ACC112 (cell line): ENCODE results near the gene MDN1.
"Not testable (repeated sequence)": the region's sequence is repeated elsewhere in the genome, so short reads cannot be mapped to it uniquely, and the experiment has no call there.

Experiments used
- H2AFZ ChIP-seq: fragments of 200-600 bp; sonication (generic); one replicate; pipeline ENCODE4 v1.6.0; 2017; ENCODE audit warnings: antibody characterized with exemption, low read length; ENCODE audit not compliant: unreplicated experiment
- H3K27ac ChIP-seq: fragments of 200-600 bp; sonication (generic); 2 replicates; pipeline ENCODE4 v1.5.1; 2014; ENCODE audit warnings: low read depth, mild to moderate bottlenecking, antibody characterized with exemption, low read length, moderate library complexity
- H3K27me3 ChIP-seq: fragments of 200-600 bp; sonication (generic); 2 replicates; pipeline ENCODE4 v1.6.1; 2014; ENCODE audit warnings: mild to moderate bottlenecking, antibody characterized with exemption, low read length, moderate library complexity, mixed read lengths; ENCODE audit not compliant: insufficient read depth
- H3K36me3 ChIP-seq: fragments of 200-600 bp; sonication (generic); 2 replicates; pipeline ENCODE4 v1.6.1; 2016; ENCODE audit warnings: mild to moderate bottlenecking, antibody characterized with exemption, low read length, moderate library complexity, mixed read lengths; ENCODE audit not compliant: insufficient read depth
- H3K4me1 ChIP-seq: fragments of 200-600 bp; sonication (generic); one replicate; pipeline ENCODE4 v1.6.1; 2016; ENCODE audit warnings: low read length, mixed read lengths; ENCODE audit not compliant: insufficient read depth, unreplicated experiment, control insufficient read depth
- H3K4me3 ChIP-seq: fragments of 200-600 bp; sonication (generic); 2 replicates; pipeline ENCODE4 v1.5.1; 2014; ENCODE audit warnings: mild to moderate bottlenecking, low read depth, low read length
- H3K79me2 ChIP-seq: fragments of 200-600 bp; sonication (generic); one replicate; pipeline ENCODE4 v1.6.0; 2016; ENCODE audit warnings: low read length; ENCODE audit not compliant: control insufficient read depth, unreplicated experiment, insufficient read depth

MDN1 gene

DNA sequence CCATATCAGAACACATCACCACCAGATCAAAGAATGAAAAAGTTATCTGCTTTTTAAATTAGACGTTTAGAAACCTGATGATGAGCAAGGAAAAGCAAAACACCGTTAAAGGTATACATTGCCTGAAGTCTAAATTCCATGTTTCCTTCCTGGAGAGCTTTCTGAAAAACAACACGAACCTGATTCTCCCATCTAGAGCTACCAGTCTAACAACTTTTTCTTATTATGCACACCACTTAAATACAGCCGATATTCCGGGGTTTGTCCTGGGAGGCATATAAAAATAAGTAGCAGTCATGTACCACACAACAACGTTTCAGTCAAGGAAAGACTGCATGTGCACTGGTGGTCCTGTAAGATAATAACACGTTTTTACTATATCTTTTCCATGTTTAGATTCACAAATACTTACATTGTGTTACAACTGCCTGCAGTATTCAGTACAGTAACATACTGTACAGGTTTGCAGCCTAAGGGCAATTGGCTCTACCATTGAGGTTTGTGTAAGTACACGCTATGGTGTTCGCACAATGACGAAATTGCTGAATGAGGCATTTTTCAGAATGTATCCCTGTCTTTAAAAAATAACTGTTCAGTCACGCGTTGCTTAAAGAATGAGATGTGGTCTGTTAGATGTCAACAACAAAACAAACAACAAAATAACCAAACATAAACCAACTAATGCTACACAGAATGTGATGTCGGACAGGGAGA lies 162.0 kb downstream of the MDN1 start:
- H3K4me1 ChIP-seq, result no peaks in the 10 kb centered on the region
- no peak overlapping the region for H3K27ac ChIP-seq
- H2AFZ ChIP-seq, result no peak overlapping the region
- H3K4me3 ChIP-seq, result no peak overlapping the region
- H3K36me3 ChIP-seq, result peaks cover 22% of the 10 kb centered on the region
- H3K27me3 ChIP-seq, result no peaks in the 10 kb centered on the region
- no peaks in the 10 kb centered on the region for H3K79me2 ChIP-seq

DNA sequence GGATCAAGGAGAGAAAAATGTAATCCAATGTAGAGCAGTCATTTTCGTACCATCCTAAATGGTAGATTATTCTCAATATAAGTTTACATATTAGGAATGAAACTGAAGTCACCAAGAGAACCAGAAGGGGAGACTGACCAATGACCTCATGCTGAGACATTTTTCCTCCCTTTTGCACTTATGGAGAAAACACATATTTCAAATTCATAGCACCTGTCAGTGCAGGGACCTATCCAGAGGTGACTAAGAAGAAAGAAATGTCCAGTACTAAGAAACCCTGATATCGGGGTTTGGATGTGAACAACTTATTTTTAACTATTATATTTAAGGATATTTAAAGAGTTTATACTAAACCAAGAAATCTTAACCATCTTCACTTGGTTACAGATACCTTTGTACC lies 164.5 kb downstream of the MDN1 start:
- Histone ChIP-seq H3K79me2 (no peaks in the 10 kb centered on the region), H3K27me3 (no peaks in the 10 kb centered on the region), H3K27ac (no peak overlapping the region), H3K4me3 (no peak overlapping the region), H2AFZ (no peak overlapping the region), H3K4me1 (no peaks in the 10 kb centered on the region), H3K36me3 (peaks cover 6% of the 10 kb centered on the region; the same call in 1 of the 2 replicates)

DNA sequence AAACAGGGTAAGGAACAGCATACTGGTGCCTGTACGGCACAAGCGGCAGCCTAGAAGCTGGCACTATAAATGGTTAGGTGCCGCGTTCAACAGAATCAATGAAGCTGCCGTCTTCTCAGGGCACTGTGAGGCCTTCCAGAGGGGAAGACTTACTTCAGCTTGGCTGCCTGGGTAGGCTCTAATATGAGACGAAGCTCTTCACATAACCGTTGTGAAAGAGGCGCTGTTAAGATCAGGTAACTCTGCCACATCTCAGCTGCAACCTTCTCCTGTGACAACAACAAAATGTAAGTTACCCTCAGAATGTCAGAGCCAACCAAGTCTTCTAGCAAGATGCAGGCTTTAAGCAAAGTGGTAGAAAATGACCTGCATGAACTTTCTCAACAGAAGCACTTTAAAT lies 169.0 kb downstream of the MDN1 start:
- H2AFZ ChIP-seq, result no peak overlapping the region
- H3K4me1 ChIP-seq, result no peaks in the 10 kb centered on the region
- no peaks in the 10 kb centered on the region for H3K27me3 ChIP-seq
- no peak overlapping the region for H3K4me3 ChIP-seq
- peaks cover 5% of the 10 kb centered on the region; the same call in 1 of the 2 replicates for H3K36me3 ChIP-seq
- H3K27ac ChIP-seq, result no peak overlapping the region
- H3K79me2 ChIP-seq, result no peaks in the 10 kb centered on the region

DNA sequence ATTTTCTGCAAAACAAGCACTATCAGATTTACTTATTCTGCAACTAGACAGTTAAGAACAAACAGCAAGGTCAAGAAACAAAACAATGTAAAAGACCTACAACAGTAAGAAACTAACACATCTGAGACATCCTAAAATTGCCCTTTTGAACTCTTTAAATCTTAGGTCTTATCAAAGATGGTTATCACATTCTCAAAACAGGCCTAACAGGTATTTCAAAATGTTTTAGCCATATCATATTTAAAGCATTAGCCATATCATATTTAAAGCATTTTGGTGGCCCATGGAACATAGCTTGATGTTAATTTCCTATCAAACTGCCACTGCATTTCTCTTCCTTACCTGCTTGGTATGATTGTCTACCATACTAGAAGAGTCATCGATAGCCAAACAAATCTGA lies 169.9 kb downstream of the MDN1 start:
- Histone ChIP-seq H3K27me3 (no peaks in the 10 kb centered on the region), H3K4me1 (no peaks in the 10 kb centered on the region), H3K36me3 (peaks cover 5% of the 10 kb centered on the region; the same call in 1 of the 2 replicates), H3K27ac (no peak overlapping the region), H2AFZ (no peak overlapping the region), H3K4me3 (no peak overlapping the region), H3K79me2 (no peaks in the 10 kb centered on the region)

DNA sequence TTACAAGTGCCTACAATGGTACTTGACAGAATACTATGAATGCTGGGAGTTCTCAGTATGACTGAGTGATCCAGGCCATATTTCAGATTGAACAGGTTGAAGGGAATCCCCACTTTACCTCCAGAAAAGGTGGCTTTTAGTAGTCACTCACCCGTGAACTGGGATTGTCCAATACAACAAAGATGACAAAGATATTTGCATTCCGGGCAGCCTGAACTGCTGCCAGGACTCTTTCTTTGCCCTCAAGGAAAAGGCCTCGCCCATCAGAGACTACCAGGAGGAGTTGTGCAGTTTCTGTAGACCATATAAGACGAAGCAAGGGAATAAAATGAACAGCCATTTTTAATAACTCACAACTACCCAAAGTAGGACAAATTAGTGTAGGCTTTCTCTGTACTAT lies 174.7 kb downstream of the MDN1 start:
- Histone ChIP-seq H3K27me3 (no peaks in the 10 kb centered on the region), H3K79me2 (no peaks in the 10 kb centered on the region), H3K4me1 (peaks cover under 1% of the 10 kb centered on the region), H3K36me3 (peaks cover 5% of the 10 kb centered on the region; the same call in 1 of the 2 replicates), H3K4me3 (no peak overlapping the region), H2AFZ (no peak overlapping the region), H3K27ac (no peak overlapping the region)

DNA sequence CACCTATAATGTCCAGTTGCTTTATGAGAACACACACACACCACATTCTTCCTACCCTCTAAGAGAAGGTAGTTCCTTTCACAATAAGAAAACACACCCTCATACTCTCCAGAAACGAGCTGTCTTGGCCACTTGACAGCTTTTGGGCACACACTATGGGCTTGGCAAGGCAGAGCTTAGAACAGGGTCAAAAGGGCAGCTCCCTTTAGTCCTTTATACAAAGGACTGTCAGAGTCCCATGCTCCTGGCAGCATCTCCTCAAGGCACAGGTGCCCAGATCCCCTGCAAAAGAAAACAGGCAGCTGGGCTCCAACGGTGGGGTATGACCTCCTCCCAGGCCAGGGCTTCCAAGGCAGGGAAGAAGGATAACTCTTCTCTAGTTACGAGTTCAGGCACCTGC lies 176.2 kb downstream of the MDN1 start:
- Histone ChIP-seq H3K36me3 (peaks cover 5% of the 10 kb centered on the region; the same call in 1 of the 2 replicates), H2AFZ (no peak overlapping the region), H3K4me1 (peaks cover 8% of the 10 kb centered on the region), H3K27me3 (no peaks in the 10 kb centered on the region), H3K79me2 (peaks cover 3% of the 10 kb centered on the region), H3K4me3 (no peak overlapping the region), H3K27ac (no peak overlapping the region)

DNA sequence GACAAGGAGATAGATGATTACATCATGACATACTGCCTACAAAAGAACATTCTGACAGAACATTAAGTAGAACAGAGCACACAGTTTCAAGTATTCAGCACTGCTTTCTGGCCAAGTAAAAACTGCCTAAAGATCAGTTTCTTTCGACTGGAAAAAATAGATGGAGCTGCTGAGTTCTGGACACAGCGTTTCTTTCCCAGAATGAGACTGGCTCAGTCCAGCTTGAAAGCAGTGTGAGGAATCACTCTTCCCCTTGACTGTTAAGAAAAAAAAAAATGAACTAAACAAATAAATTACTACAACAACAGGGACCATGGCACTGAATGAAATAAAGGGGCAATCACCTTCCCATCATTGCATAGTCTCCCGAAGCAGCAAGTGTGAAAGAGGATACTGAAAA lies 176.6 kb downstream of the MDN1 start:
- no peak overlapping the region for H3K4me3 ChIP-seq
- no peaks in the 10 kb centered on the region for H3K27me3 ChIP-seq
- no peak overlapping the region for H3K27ac ChIP-seq
- peaks cover 5% of the 10 kb centered on the region; the same call in 1 of the 2 replicates for H3K36me3 ChIP-seq
- H3K79me2 ChIP-seq, result peaks cover 5% of the 10 kb centered on the region
- no peak overlapping the region for H2AFZ ChIP-seq
- H3K4me1 ChIP-seq, result peaks cover 8% of the 10 kb centered on the region

DNA sequence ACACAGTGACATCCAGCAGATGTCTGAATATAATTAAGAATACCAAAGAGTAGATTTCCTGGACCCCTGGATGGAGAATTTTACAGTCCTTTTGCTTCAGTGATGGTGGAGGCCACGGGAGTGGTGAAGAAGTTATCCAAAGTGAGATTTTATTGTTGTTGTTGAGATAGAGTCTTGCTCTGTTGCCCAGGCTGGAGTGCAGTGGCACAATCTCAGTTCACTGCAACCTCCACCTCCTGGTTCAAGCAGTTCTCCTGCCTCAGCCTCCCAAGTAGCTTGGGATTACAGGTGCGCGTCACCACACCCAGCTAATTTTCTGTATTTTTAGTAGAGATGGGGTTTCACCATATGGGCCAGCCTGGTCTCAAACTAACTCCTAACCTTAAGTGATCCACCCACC lies 178.0 kb downstream of the MDN1 start:
- Histone ChIP-seq H3K4me1 (peaks cover 14% of the 10 kb centered on the region), H3K79me2 (peaks cover 12% of the 10 kb centered on the region)
- H3K4me3 ChIP-seq, H3K27me3 ChIP-seq, H2AFZ ChIP-seq, H3K27ac ChIP-seq, H3K36me3 ChIP-seq: not testable (repeated sequence)

DNA sequence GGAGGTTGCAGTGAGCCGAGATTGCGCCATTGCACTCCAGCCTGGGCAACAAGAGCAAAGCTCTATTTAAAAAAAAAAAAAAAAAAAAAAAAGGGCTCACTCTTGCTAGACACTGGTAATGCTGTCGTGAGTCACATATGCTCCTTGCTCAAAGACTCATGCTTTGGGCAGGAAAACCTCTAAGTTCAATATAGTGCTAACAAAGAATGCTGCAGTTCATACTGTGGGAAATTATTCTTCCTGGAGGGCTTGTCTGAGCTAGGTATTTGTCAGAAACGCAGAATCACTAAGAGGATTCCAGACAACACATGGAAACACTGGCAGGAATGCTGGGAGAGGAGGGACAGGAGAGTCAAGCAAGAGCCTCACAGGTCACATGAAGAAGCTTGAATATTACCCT lies 178.8 kb downstream of the MDN1 start:
- H3K27ac ChIP-seq, result no peak overlapping the region
- H3K4me3 ChIP-seq, result no peak overlapping the region
- peaks cover 9% of the 10 kb centered on the region; the same call in 1 of the 2 replicates for H3K36me3 ChIP-seq
- H3K27me3 ChIP-seq, result no peaks in the 10 kb centered on the region
- no peak overlapping the region for H2AFZ ChIP-seq
- peaks cover 12% of the 10 kb centered on the region for H3K79me2 ChIP-seq
- H3K4me1 ChIP-seq, result peaks cover 14% of the 10 kb centered on the region

DNA sequence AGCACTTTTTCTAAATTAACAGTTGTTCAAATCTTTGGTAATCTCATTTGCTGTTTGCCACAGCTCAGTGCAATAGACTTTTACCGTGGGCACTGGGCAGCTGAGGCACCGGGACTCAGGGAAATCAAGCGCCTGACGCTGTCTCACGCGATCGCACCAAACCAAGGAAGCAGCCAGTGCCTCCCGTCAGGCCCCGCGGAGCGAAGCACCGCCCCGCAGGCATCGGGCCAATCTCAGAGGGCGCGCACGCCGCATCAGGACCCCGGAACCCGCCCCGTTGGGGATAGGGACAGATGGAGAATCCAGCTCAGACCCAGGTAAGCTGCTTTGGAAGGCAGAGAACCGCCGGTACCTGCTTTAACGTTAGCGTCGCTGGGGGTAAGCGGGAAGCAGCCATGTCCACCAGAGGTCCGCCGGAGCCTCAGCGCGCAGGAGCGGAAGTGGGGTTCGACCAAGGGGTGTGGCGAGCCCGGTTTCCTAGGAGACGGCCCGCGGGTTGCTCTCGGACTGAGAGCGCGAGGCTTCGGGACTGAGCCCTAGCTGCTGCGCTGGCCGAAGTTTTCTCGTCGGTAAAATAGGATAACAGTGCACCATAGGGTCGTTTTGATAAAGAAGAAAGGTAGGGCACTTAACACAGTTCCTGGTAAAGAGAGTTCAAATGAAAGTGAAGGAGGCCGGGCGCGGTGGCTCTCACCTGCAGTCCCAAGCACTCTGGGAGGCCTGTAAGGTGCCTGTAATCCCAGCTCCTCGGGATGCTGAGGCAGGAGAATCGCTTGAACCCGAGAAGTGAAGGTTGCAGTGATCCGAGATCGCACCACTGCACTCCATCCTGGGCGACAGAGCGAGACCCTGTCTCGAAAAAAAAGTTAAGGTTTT lies 181.0 kb downstream of the MDN1 start, which contains the start of gene LYRM2:
Gene LYRM2 (minus strand): TSS at position 428 of the 876 bp plus-strand sequence. CDS start 31 bp downstream, at position 397.
- Histone ChIP-seq H3K79me2 (peaks cover 12% of the 10 kb centered on the region), H3K36me3 (peaks cover 10% of the 10 kb centered on the region), H2AFZ (peak within 1 kb of the TSS; percentile 83), H3K4me1 (peaks cover 14% of the 10 kb centered on the region), H3K27me3 (no peaks in the 10 kb centered on the region), H3K27ac (peak within 1 kb of the TSS; percentile 79), H3K4me3 (peak within 1 kb of the TSS; percentile 82)
